ENCODE data around the gene FLNB. TPM values are rescaled to one million over a fixed set of nuclear protein-coding genes. Genes with fewer than 3 reads are reported as not detected.

FLNB gene
- total RNA-seq, 1 experiment from 2014 or later: 83.4 TPM

GRCh38 chr3:57978316-57978715, 29.9 kb upstream of the FLNB start:
- Histone ChIP-seq H3K9ac (ENCODE audit: extremely low read depth, insufficient read length, low read length) (no peak overlapping the region), H2BK120ac (ENCODE audit: low read depth, low read length, poor library complexity, severe bottlenecking) (no peak overlapping the region), H3T11ph (ENCODE audit: low read length) (no peak overlapping the region), H3K56ac (ENCODE audit: insufficient read length, low read depth, low read length) (no peak overlapping the region), H3K79me2 (ENCODE audit: insufficient read depth, low read length) (no peaks in the 10 kb centered on the region), H2BK15ac (ENCODE audit: low read depth, low read length) (no peak overlapping the region), H3K4me1 (ENCODE audit: insufficient read depth, low read length) (no peaks in the 10 kb centered on the region; the same call in 1 of the 2 replicates), H3K79me1 (ENCODE audit: insufficient read depth, low read depth, low read length, poor library complexity, severe bottlenecking) (no peaks in the 10 kb centered on the region), H3K14ac (ENCODE audit: insufficient read depth, low read length) (no peak overlapping the region), H3K23ac (ENCODE audit: insufficient read length, low read depth, low read length) (no peak overlapping the region), H2BK12ac (ENCODE audit: insufficient read length, low read depth, low read length) (no peak overlapping the region), H3K4ac (ENCODE audit: low read depth, low read length) (no peak overlapping the region), H3K4me2 (ENCODE audit: insufficient read depth, insufficient read length, low read length) (no peak overlapping the region), H2AK5ac (ENCODE audit: insufficient read length, low read length) (no peak overlapping the region), H3K27me3 (ENCODE audit: insufficient read depth, low read length) (no peaks in the 10 kb centered on the region), H4K5ac (ENCODE audit: insufficient read length, low read depth, low read length) (no peak overlapping the region), H4K8ac (replicated peaks; ENCODE audit: insufficient read length, low read depth, low read length) (no peak overlapping the region), H4K91ac (ENCODE audit: insufficient read length, low read depth, low read length) (no peak overlapping the region), H2AFZ (ENCODE audit: low read length) (no peak overlapping the region), H4K20me1 (ENCODE audit: control insufficient read depth, insufficient read depth, insufficient read length) (no peaks in the 10 kb centered on the region), H3K27ac (ENCODE audit: insufficient read length, low read depth, low read length) (no peak overlapping the region), H3K9me3 (ENCODE audit: control insufficient read depth, low read depth, low read length) (no peaks in the 10 kb centered on the region), H3K18ac (ENCODE audit: insufficient read length, low read depth, low read length) (no peak overlapping the region), H2BK20ac (ENCODE audit: low read depth, low read length, poor library complexity, severe bottlenecking) (no peak overlapping the region), H3K23me2 (ENCODE audit: insufficient read length, low read depth, low read length, poor library complexity, severe bottlenecking) (no peaks in the 10 kb centered on the region), H2BK5ac (ENCODE audit: insufficient read length, low read length) (no peak overlapping the region)
- Mint-ChIP-seq H3K4me3 (no peak overlapping the region), H3K36me3 (ENCODE audit: insufficient read depth in 1 of 3, low read depth in 3 of 3) (no peaks in the 10 kb centered on the region; a peak in 1 of 7 replicates), H3K4me1 (peaks cover 3 to 4% of the 10 kb centered on the region in 2 experiments; a peak in 1 of 4 replicates), H3K27me3 (ENCODE audit: low read depth) (no peaks in the 10 kb centered on the region; the same call in 1 of the 2 replicates), H3K9me3 (no peaks in the 10 kb centered on the region), H3K27ac (no peak overlapping the region)
- no peak for DNase-seq
- no CpG with 5 or more reads among the region's 8 CpGs for WGBS (ENCODE audit: extremely low coverage, insufficient read length, low lambda C conversion rate)
- no peak for TF ChIP-seq CTCF (conservative IDR thresholded peaks at IDR 0.05)

Measured in H9 (cell line).